Measurements from ENCODE around the gene C2orf76.

C2orf76 gene

DNA sequence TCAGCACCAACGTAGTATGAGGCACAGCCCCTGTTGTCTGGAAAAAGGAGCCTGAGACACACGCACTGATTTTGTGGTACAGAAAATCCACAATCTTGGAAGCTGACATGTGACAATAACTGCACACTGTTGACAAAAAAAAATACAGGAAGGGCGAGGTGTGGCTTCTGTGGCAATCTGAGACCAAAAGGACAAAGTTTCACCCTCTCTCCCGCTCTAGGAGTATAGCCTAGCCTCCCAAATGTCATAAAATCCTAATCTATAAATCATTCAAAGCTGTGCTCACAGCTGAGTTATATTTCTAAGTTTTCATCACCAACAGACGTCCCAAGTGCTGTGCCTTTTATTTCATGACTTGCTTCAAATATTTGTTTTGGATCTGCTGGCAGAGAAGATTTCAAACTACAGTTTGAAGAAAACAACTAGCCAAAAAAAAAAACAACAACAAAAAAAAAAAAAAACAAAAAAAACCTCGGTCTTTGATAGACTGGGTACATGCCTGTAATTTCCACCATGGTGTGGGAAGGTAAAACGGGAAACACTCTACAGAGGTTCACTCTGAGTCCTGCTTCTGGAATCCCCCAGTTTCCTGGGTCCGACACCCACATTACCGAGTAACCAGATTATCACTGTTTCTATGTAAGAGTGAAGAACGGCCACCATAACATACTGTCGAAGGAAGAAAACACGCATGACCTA is 61.0 kb downstream of the C2orf76 start:
- no peak for TF ChIP-seq ZFX (IDR thresholded peaks at IDR 0.05)
- no peak for TF ChIP-seq CTCF (conservative IDR thresholded peaks at IDR 0.05)
- H3K27ac ChIP-seq = no peak overlapping the region

DNA sequence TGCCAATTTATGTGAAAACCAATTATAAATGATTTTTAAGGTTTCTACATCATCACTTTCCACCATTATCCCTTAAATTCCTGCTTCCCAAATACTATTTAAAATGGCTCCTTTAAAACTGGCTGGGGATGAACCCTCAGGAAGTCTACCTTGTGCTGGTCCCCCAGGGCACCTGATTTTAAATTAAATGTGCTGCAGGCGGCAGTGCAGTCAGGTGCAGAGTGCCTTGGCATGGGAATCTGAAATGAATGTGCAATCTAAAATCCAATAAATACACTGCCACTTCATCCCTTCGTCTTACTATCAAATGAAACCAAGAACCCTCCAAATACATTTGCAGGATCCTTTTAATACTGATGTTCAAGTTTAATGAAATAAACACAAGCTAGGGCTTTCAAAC is 61.8 kb downstream of the C2orf76 start:
- no peak overlapping the region for H3K27ac ChIP-seq
- TF ChIP-seq CTCF (conservative IDR thresholded peaks at IDR 0.05) = no peak
- no peak for TF ChIP-seq ZFX (IDR thresholded peaks at IDR 0.05)

DNA sequence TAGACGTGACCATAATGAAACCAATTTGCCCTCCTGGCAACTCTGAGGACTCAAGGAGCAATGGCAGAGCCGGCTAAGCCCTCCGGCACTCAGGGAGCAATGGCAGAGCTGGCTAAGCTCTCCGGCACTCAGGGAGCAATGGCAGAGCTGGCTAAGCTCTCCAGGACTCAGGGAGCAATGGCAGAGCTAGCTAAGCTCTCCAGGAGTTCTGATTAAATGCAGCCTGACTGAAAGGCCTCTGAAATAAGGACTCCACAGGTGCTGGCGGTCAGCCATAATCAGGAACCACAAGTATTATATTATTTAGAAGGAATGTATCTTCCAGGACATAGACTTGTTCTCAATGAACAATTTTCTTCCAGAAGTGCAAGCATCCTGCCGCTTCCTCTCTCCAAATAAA is 65.2 kb downstream of the C2orf76 start:
- TF ChIP-seq ZFX (IDR thresholded peaks at IDR 0.05) (no peak), CTCF (conservative IDR thresholded peaks at IDR 0.05) (no peak)

DNA sequence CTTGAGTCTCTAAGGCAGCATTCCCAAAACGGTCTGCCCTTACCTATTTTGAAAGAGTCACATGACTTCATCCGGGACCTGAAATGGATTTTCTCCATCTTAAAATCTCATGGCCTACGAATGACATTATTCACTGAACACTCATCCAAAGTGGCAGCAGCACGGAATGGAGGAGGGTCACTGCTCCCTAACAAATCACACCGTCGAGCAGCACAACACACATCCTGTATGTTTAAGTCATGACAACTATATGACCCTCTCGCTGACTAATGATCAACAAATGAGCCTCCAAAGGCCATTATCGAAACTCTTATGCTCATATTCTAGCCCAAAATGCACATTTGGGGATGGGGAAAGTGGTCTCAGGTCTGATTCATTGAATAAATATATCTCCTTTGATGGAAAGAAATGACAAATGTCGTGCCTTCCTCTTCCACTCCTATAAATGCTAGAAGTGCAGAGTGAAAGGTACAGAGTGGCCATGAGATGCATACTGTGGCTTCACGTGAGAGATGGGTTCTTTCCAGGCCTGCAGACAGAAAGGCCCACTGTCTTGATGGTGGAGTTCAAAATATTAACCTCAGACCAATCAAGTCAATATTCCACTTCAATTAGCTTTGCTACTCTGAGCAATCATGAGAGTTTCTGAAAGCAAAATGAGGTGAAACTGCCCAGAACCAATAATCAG is 70.8 kb downstream of the C2orf76 start:
- no peak overlapping the region for H3K27ac ChIP-seq
- TF ChIP-seq CTCF (conservative IDR thresholded peaks at IDR 0.05) (no peak), ZFX (IDR thresholded peaks at IDR 0.05) (no peak)

More for the DNA sequence above, 65.2 kb downstream of the C2orf76 start:
- no peak overlapping the region for H3K27ac ChIP-seq

- TF ChIP-seq ZFX (IDR thresholded peaks at IDR 0.05) (no peak), CTCF (conservative IDR thresholded peaks at IDR 0.05) (no peak)
- peak overlapping the region; percentile 71 for H3K27ac ChIP-seq
These were observed 72.0 kb downstream of the C2orf76 start for GRCh38 chr2:119294671-119295070.

- peak overlapping the region; percentile 71 for H3K27ac ChIP-seq
- no peak for TF ChIP-seq ZFX (IDR thresholded peaks at IDR 0.05)
- no peak for TF ChIP-seq CTCF (conservative IDR thresholded peaks at IDR 0.05)
These were observed 72.7 kb downstream of the C2orf76 start for GRCh38 chr2:119293900-119294299.

DNA sequence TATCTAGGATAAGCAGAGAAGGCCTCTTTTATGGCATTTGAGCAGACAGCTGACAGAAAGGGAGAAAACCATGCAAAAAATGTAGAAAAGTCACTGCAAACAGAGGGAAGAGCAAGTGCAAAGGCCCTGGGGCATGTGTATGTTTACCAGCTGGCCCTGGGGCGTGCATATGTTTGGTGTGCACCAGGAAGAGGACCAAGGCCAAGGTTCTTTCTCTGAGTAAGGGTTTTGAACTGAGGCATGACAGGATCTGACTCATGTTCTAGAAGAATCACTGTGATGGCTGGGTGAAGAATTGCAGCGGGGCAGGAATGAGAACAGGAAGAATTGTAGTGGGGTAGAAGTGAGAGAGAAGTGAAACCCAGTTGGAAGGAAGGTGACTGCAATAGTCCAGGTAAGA is 73.4 kb downstream of the C2orf76 start:
- no peak for TF ChIP-seq CTCF (conservative IDR thresholded peaks at IDR 0.05)
- no peak for TF ChIP-seq ZFX (IDR thresholded peaks at IDR 0.05)
- H3K27ac ChIP-seq = peak overlapping the region; percentile 71; the same call in 1 of the 2 replicates

All from C4-2B (cell line).